Stimulated activated naive CD8-positive, alpha-beta T cell treated with anti-CD3 and anti-CD28 coated beads, Interleukin-15, amount 100 ng/mL, for 72 hours (primary cell): ENCODE data around the gene WDR7.
A peak's percentile ranks its signal among the peaks of the same experiment; 100 is the strongest.

Experiments
- ATAC-seq: fragments of 150-1000 bp; cut with Tn5 transposase; 2 replicates; pipeline ENCODE4 v1.10.0; 2021; ENCODE audit warnings: mild to moderate bottlenecking, moderate library complexity
- DNase-seq, 2 donors: peaks; one replicate each; pipeline ENCODE4 v3.0.0; 2021 to 2022
- H3K27ac Mint-ChIP-seq, 2 donors: one replicate each; pipeline ENCODE4 v1.8.0; 2022; ENCODE audit warnings: mild to moderate bottlenecking in 2 of 2, mixed read lengths in 2 of 2, moderate library complexity in 2 of 2
- H3K27me3 Mint-ChIP-seq: one replicate; pipeline ENCODE4 v1.8.0; 2022; ENCODE audit warnings: mixed read lengths
- H3K4me1 Mint-ChIP-seq: one replicate; pipeline ENCODE4 v1.8.0; 2022; ENCODE audit warnings: mild to moderate bottlenecking, mixed read lengths
- H3K4me3 Mint-ChIP-seq, 2 donors: one replicate each; pipeline ENCODE4 v1.8.0; 2022; ENCODE audit warnings: mild to moderate bottlenecking in 2 of 2, mixed read lengths in 2 of 2, moderate library complexity in 1 of 2
- H3K9me3 Mint-ChIP-seq, 2 donors: one replicate each; pipeline ENCODE4 v1.8.0; 2022; ENCODE audit warnings: mixed read lengths in 2 of 2

The WDR7 gene

DNA sequence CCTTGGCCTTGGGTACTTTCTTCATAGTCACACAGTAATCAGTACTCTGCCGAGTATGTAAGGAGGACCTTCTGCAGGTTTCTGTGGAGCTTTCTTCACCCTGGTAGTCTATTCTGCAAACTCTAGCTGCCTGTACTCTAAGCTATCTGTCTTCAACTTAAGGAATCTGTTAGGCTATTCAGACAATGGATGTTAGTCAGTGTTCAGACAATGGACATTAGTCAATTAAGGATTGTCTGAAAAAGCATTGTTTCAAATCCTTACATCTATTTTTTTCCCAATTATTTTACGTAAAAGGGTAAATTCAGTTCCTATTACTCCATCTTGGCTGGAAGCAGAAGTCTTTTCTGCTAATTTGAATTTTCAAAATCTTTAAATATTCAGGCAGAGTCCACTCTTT lies 75.7 kb downstream of the WDR7 start:
- DNase-seq (no peak), ATAC-seq (no peak)
- Mint-ChIP-seq H3K9me3 (peaks cover 0 to 7% of the 10 kb centered on the region in 2 donors), H3K27me3 (no peaks in the 10 kb centered on the region), H3K27ac (no peak overlapping the region), H3K4me1 (peaks cover 15% of the 10 kb centered on the region), H3K4me3 (no peak overlapping the region)

- peaks cover 0 to 7% of the 10 kb centered on the region in 2 donors for H3K9me3 Mint-ChIP-seq
- peak; percentile 91 for ATAC-seq
- DNase-seq = peak in 1 of 2 donors; percentile 25
- no peaks in the 10 kb centered on the region for H3K27me3 Mint-ChIP-seq
- H3K27ac Mint-ChIP-seq = peak overlapping the region in 1 of 2 donors; percentile 15
- no peak overlapping the region for H3K4me3 Mint-ChIP-seq
- peaks cover 15% of the 10 kb centered on the region for H3K4me1 Mint-ChIP-seq
These were observed 76.2 kb downstream of the WDR7 start for GRCh38 chr18:56727399-56727798.

DNA sequence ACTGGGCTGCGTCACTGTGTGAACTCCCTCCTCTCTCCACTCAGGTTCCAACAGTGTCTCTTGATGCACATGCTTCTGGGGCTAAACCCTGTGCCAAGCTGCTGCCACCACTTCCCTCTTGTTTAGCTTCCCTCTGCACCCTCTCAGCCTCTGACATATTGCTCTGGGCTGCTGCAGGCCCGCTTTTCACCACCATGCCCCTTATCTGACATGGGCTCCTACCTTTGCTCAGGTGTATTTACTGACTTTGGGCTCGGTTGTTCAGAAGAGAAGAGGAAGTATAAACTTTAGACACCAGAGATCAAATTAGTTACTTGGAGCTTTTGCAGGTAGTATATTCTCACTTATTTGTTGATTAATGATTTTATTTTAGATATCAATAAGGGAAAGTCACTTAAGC lies 77.6 kb downstream of the WDR7 start:
- no peak for DNase-seq
- Mint-ChIP-seq H3K27ac (no peak overlapping the region), H3K27me3 (no peaks in the 10 kb centered on the region), H3K9me3 (peaks cover 0 to 7% of the 10 kb centered on the region in 2 donors), H3K4me1 (peaks cover 15% of the 10 kb centered on the region), H3K4me3 (no peak overlapping the region)
- ATAC-seq = no peak

GRCh38 chr18:56738184-56738583 lies 87.0 kb downstream of the WDR7 start:
- ATAC-seq = no peak

GRCh38 chr18:56739731-56740130 lies 88.6 kb downstream of the WDR7 start:
- Mint-ChIP-seq H3K27ac (no peak overlapping the region), H3K4me1 (peaks cover 6% of the 10 kb centered on the region), H3K27me3 (no peaks in the 10 kb centered on the region), H3K9me3 (no peaks in the 10 kb centered on the region), H3K4me3 (no peak overlapping the region)
- ATAC-seq = no peak
- DNase-seq = no peak

More at GRCh38 chr18:56738184-56738583, 87.0 kb downstream of the WDR7 start:
- DNase-seq = no peak
- H3K27ac Mint-ChIP-seq = no peak overlapping the region
- peaks cover 6% of the 10 kb centered on the region for H3K4me1 Mint-ChIP-seq
- no peaks in the 10 kb centered on the region for H3K27me3 Mint-ChIP-seq
- H3K9me3 Mint-ChIP-seq = no peaks in the 10 kb centered on the region
- no peak overlapping the region for H3K4me3 Mint-ChIP-seq

DNA sequence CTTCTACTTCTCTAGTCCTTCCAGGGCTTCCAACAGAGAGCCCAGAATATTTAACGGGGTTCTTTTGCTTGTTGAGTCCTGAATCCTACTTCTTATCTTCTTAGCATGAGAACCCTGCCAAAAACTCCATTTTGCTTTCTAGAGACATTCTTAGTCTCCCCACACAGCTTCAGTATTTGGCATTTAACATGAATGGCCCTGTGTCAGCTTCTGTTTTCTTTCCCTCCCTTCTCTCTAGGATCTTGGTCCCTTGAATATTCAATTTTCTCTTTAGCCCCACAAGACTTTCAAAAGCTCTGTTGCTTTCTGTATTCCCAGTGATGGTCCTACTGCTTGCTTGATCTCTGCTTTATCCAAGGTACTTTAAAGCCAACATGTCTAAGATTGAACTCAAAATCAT lies 89.5 kb downstream of the WDR7 start:
- Mint-ChIP-seq H3K9me3 (no peaks in the 10 kb centered on the region), H3K4me1 (peaks cover 6% of the 10 kb centered on the region), H3K4me3 (no peak overlapping the region), H3K27ac (no peak overlapping the region), H3K27me3 (no peaks in the 10 kb centered on the region)
- no peak for DNase-seq
- ATAC-seq = no peak

DNA sequence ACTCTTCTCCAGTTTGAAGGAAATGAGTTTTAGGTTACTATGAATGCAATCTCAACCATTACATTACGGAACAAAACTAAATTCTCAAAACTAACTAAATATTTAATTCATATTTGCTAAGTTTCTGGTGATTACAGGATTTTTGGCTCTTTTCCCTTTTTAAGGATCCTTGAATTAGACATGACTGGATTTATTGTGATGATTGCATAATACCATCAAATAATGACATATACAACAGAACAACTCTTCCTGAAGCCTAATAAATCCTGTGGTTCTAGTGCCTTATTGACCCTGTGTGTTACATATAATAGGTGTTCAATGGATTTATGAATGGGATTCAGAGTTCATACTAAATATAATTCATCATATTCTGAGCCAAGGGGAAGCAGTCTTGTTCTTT lies 90.5 kb downstream of the WDR7 start:
- H3K27ac Mint-ChIP-seq = no peak overlapping the region
- no peaks in the 10 kb centered on the region for H3K27me3 Mint-ChIP-seq
- ATAC-seq = no peak
- H3K9me3 Mint-ChIP-seq = no peaks in the 10 kb centered on the region
- DNase-seq = no peak
- H3K4me3 Mint-ChIP-seq = no peak overlapping the region
- H3K4me1 Mint-ChIP-seq = peaks cover 6% of the 10 kb centered on the region

GRCh38 chr18:56743115-56743514 lies 92.0 kb downstream of the WDR7 start:
- no peak for DNase-seq
- no peak for ATAC-seq
- Mint-ChIP-seq H3K9me3 (no peaks in the 10 kb centered on the region), H3K27ac (no peak overlapping the region), H3K4me1 (peaks cover 17% of the 10 kb centered on the region), H3K4me3 (no peak overlapping the region), H3K27me3 (no peaks in the 10 kb centered on the region)

DNA sequence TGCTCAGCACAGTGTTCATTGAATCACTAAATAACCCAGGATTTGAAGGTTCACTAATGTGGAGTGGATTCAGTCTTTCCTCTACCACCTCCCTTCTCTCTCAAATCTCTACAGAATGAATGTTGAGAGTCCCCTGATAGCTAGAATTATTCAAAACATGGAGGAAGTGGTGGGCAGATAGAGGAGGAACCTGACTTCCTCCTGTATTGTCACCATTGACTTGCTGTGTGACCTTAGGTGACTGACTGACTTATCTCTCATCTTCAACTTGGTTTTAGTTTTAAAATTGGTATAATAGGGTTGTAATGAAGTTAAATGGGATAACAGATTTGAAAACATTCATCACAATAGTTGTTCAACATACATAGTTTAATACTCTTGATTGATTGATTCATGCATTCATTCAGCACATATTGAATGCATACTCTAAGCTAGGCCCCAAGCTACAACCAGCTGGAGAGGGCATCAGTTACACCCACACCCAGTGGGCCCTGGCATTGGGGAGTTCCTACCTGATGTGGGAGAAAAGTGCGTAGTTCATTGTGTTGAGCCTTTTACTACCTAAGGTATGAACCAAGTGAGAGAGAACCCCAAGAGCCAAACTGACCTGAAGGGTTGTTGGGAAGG lies 96.0 kb downstream of the WDR7 start:
- no peaks in the 10 kb centered on the region for H3K9me3 Mint-ChIP-seq
- peaks cover 17% of the 10 kb centered on the region for H3K4me1 Mint-ChIP-seq
- peak overlapping the region in 1 of 2 donors; percentile 44 for H3K27ac Mint-ChIP-seq
- no peak for DNase-seq
- H3K27me3 Mint-ChIP-seq = no peaks in the 10 kb centered on the region
- ATAC-seq = peak; percentile 71
- no peak overlapping the region for H3K4me3 Mint-ChIP-seq

GRCh38 chr18:56747857-56748256 lies 96.7 kb downstream of the WDR7 start:
- no peak for DNase-seq
- H3K4me1 Mint-ChIP-seq = peaks cover 17% of the 10 kb centered on the region
- no peak overlapping the region for H3K4me3 Mint-ChIP-seq
- H3K27me3 Mint-ChIP-seq = no peaks in the 10 kb centered on the region
- H3K27ac Mint-ChIP-seq = no peak overlapping the region
- no peak for ATAC-seq
- H3K9me3 Mint-ChIP-seq = no peaks in the 10 kb centered on the region

DNA sequence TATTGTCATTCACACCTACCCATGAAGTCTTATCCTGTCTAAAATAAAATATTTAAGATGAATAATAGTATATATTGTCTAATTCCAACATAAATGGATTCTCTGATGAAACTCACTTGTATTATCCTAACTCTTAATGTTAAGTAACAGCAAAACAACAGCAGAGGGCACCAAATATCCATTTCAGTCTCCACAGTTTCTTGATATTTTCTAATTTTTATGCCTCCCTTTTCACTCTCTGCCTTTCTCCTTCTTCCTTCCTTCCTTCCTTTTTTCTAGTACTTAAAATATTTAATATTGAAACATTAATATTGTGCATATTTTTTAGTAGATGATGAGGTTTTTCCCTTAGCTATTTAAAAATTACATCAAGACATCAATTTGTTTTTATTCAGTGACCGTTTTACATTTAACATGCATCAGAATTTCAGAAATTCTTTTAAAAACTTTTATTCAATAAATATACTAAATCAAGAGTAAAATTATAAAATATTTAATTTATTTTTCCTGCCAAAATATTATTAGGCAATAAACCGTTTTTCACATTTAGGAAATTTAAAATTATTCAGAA lies 97.6 kb downstream of the WDR7 start:
- DNase-seq (no peak), ATAC-seq (no peak)
- no peaks in the 10 kb centered on the region for H3K9me3 Mint-ChIP-seq
- no peaks in the 10 kb centered on the region for H3K27me3 Mint-ChIP-seq
- no peak overlapping the region for H3K4me3 Mint-ChIP-seq
- no peak overlapping the region for H3K27ac Mint-ChIP-seq
- peaks cover 17% of the 10 kb centered on the region for H3K4me1 Mint-ChIP-seq

- no peak for DNase-seq
- H3K4me3 Mint-ChIP-seq = no peak overlapping the region
These were observed 105.8 kb downstream of the WDR7 start for GRCh38 chr18:56756966-56757365.

GRCh38 chr18:56770097-56770496 lies 118.9 kb downstream of the WDR7 start:
- Mint-ChIP-seq H3K27me3 (no peaks in the 10 kb centered on the region), H3K9me3 (no peaks in the 10 kb centered on the region), H3K4me3 (no peak overlapping the region), H3K4me1 (no peaks in the 10 kb centered on the region), H3K27ac (no peak overlapping the region)
- DNase-seq (no peak), ATAC-seq (no peak)

More at GRCh38 chr18:56756966-56757365, 105.8 kb downstream of the WDR7 start:
- Mint-ChIP-seq H3K27ac (no peak overlapping the region), H3K27me3 (no peaks in the 10 kb centered on the region), H3K4me1 (no peaks in the 10 kb centered on the region), H3K9me3 (no peaks in the 10 kb centered on the region)
- no peak for ATAC-seq

DNA sequence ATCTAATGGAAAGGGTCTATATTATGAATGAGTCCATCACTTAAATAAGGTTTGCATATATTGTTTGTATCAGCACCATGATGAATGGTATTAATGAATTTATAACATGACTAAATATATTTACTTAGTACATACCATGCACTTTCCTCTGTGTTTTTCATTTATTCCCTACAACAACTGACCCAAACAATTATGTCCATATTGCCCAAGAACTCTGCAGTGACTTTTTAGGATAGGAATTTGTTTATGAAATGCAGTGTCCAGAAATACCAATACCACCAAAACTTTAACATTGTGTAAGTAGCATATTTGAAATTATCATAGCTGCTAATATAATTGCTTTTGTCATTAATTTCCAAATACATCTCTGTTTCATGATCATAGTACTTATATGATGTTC lies 119.7 kb downstream of the WDR7 start:
- Mint-ChIP-seq H3K27me3 (no peaks in the 10 kb centered on the region), H3K27ac (no peak overlapping the region), H3K4me3 (no peak overlapping the region)

GRCh38 chr18:56775701-56776100 lies 124.5 kb downstream of the WDR7 start:
- no peak for ATAC-seq

More for the DNA sequence above, 119.7 kb downstream of the WDR7 start:
- no peak for ATAC-seq
- Mint-ChIP-seq H3K9me3 (no peaks in the 10 kb centered on the region), H3K4me1 (no peaks in the 10 kb centered on the region)
- DNase-seq = no peak

DNA sequence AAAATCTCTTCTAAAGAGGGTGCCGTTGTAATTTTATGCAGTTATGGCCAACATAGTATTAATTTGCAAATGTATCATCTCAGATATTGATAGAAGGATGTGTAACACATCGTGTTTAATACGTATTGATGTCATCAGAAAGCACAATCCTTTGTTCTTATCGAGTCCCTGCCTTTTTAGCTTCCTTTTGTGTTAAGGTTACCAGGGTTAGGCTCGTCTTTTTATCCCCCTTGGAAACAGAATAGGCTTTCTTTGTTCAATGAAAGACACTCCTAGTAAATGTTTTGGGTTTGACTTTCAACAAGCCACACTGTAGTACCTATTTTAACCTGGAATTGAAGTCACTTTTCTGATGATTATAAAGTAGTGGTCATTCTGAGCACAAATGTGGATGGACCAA lies 136.2 kb downstream of the WDR7 start:
- no peaks in the 10 kb centered on the region for H3K9me3 Mint-ChIP-seq
- no peak overlapping the region for H3K27ac Mint-ChIP-seq
- H3K4me3 Mint-ChIP-seq = no peak overlapping the region
- H3K4me1 Mint-ChIP-seq = no peaks in the 10 kb centered on the region
- DNase-seq (no peak), ATAC-seq (no peak)
- no peaks in the 10 kb centered on the region for H3K27me3 Mint-ChIP-seq

More at GRCh38 chr18:56775701-56776100, 124.5 kb downstream of the WDR7 start:
- Mint-ChIP-seq H3K27me3 (no peaks in the 10 kb centered on the region), H3K9me3 (no peaks in the 10 kb centered on the region), H3K4me1 (no peaks in the 10 kb centered on the region), H3K27ac (no peak overlapping the region), H3K4me3 (no peak overlapping the region)
- no peak for DNase-seq
